Measurements from ENCODE around the gene GSG1L.

DNA sequence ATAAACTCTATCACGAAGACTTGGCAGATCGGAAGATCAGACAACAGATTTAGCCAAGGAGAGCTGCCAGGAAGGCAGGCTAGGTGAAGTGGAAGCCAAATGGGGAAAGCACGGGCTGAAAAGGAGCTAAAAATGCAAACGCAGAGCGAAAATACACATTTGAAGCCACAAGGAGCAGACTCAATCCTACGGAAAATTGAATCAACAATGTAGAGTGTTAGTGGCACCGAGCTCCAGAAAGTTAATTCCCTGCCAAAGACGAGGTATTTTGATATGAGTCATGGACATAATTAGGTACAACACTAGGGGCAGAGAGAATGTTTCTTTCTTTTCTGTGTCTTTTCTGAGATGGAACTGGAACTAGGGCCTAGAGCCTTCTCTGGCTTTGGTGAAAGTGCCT, 20.7 kb downstream of the GSG1L start:
- TF ChIP-seq, protein P1, sequence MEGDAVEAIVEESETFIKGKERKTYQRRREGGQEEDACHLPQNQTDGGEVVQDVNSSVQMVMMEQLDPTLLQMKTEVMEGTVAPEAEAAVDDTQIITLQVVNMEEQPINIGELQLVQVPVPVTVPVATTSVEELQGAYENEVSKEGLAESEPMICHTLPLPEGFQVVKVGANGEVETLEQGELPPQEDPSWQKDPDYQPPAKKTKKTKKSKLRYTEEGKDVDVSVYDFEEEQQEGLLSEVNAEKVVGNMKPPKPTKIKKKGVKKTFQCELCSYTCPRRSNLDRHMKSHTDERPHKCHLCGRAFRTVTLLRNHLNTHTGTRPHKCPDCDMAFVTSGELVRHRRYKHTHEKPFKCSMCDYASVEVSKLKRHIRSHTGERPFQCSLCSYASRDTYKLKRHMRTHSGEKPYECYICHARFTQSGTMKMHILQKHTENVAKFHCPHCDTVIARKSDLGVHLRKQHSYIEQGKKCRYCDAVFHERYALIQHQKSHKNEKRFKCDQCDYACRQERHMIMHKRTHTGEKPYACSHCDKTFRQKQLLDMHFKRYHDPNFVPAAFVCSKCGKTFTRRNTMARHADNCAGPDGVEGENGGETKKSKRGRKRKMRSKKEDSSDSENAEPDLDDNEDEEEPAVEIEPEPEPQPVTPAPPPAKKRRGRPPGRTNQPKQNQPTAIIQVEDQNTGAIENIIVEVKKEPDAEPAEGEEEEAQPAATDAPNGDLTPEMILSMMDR (IDR thresholded peaks at IDR 0.05; ENCODE audit: insufficient read depth, low read length) = no peak
- no peak for TF ChIP-seq POLR2AphosphoS5 (IDR thresholded peaks at IDR 0.05; ENCODE audit: low read depth)
- TF ChIP-seq, protein P2, sequence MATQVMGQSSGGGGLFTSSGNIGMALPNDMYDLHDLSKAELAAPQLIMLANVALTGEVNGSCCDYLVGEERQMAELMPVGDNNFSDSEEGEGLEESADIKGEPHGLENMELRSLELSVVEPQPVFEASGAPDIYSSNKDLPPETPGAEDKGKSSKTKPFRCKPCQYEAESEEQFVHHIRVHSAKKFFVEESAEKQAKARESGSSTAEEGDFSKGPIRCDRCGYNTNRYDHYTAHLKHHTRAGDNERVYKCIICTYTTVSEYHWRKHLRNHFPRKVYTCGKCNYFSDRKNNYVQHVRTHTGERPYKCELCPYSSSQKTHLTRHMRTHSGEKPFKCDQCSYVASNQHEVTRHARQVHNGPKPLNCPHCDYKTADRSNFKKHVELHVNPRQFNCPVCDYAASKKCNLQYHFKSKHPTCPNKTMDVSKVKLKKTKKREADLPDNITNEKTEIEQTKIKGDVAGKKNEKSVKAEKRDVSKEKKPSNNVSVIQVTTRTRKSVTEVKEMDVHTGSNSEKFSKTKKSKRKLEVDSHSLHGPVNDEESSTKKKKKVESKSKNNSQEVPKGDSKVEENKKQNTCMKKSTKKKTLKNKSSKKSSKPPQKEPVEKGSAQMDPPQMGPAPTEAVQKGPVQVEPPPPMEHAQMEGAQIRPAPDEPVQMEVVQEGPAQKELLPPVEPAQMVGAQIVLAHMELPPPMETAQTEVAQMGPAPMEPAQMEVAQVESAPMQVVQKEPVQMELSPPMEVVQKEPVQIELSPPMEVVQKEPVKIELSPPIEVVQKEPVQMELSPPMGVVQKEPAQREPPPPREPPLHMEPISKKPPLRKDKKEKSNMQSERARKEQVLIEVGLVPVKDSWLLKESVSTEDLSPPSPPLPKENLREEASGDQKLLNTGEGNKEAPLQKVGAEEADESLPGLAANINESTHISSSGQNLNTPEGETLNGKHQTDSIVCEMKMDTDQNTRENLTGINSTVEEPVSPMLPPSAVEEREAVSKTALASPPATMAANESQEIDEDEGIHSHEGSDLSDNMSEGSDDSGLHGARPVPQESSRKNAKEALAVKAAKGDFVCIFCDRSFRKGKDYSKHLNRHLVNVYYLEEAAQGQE (IDR thresholded peaks at IDR 0.05; ENCODE audit: insufficient replicate concordance, low read depth) = no peak

Data from HL-60 (cell line).